ENCODE measurements around the gene ZNF75A.

ZNF75A gene

GRCh38 chr16:3289998-3290673 lies 15.2 kb upstream of the ZNF75A start:
- DNase-seq: no peak

- DNase-seq: no peak
Measured at GRCh38 chr16:3292604-3293003, 12.7 kb upstream of the ZNF75A start.

GRCh38 chr16:3295209-3295608 lies 10.1 kb upstream of the ZNF75A start:
- no peak for DNase-seq

- no peak for DNase-seq
Measured at GRCh38 chr16:3295783-3296182, 9.5 kb upstream of the ZNF75A start.

GRCh38 chr16:3304370-3304769 lies 927 bp upstream of the ZNF75A start:
- no peak for DNase-seq

- DNase-seq: no peak
Measured at GRCh38 chr16:3306078-3306477, 781 bp downstream of the ZNF75A start.

GRCh38 chr16:3311496-3311895 lies 6.2 kb downstream of the ZNF75A start:
- DNase-seq: no peak

- DNase-seq: no peak
Measured at GRCh38 chr16:3317315-3317999, 12.2 kb downstream of the ZNF75A start.

- no peak for DNase-seq
Measured at GRCh38 chr16:3321816-3322215, 16.5 kb downstream of the ZNF75A start.

- DNase-seq: no peak
Measured at GRCh38 chr16:3327514-3327913, 22.2 kb downstream of the ZNF75A start.

GRCh38 chr16:3328104-3328503 lies 22.8 kb downstream of the ZNF75A start:
- DNase-seq: no peak

GRCh38 chr16:3328643-3329042 lies 23.3 kb downstream of the ZNF75A start:
- DNase-seq: no peak

- no peak for DNase-seq
Measured at GRCh38 chr16:3346041-3346440, 40.7 kb downstream of the ZNF75A start.

GRCh38 chr16:3347586-3347985 lies 42.3 kb downstream of the ZNF75A start:
- no peak for DNase-seq

GRCh38 chr16:3348547-3349167 lies 43.4 kb downstream of the ZNF75A start:
- DNase-seq: no peak

GRCh38 chr16:3349175-3349574 lies 43.9 kb downstream of the ZNF75A start:
- DNase-seq: no peak

- DNase-seq: no peak
Measured at GRCh38 chr16:3355589-3355988, 50.3 kb downstream of the ZNF75A start, which contains the start of gene OR2C1. TSS of gene OR2C1 (plus strand) at chr16:3355889. CDS start at chr16:3355941, 52 bp downstream.

GRCh38 chr16:3356118-3356517 lies 50.8 kb downstream of the ZNF75A start:
- DNase-seq: no peak

- DNase-seq: no peak
Measured at GRCh38 chr16:3358871-3359270, 53.6 kb downstream of the ZNF75A start.

GRCh38 chr16:3362931-3363330 lies 57.6 kb downstream of the ZNF75A start:
- no peak for DNase-seq

- no peak for DNase-seq
Measured at GRCh38 chr16:3363793-3364192, 58.5 kb downstream of the ZNF75A start.

GRCh38 chr16:3364774-3365427 lies 59.6 kb downstream of the ZNF75A start:
- DNase-seq: peak; percentile 90

Data from right hindlimb (tissue), 1 donor.